NCI-H510A (cell line): ENCODE results near the gene KERA.
"Not testable (repeated sequence)": the region's sequence is repeated elsewhere in the genome, so short reads cannot be mapped to it uniquely, and the experiment has no call there.

Experiments
- DNase-seq: peaks from one replicate; lab custom pipeline; 2025; lab: John Stamatoyannopoulos, UW

KERA gene

GRCh38 chr12:91057368-91058165 lies at the start of gene KERA:
Gene KERA, minus strand, starts transcription at chr12:91058024. Its CDS starts 1,743 bp downstream, at chr12:91056281.
- DNase-seq, result no peak

DNA sequence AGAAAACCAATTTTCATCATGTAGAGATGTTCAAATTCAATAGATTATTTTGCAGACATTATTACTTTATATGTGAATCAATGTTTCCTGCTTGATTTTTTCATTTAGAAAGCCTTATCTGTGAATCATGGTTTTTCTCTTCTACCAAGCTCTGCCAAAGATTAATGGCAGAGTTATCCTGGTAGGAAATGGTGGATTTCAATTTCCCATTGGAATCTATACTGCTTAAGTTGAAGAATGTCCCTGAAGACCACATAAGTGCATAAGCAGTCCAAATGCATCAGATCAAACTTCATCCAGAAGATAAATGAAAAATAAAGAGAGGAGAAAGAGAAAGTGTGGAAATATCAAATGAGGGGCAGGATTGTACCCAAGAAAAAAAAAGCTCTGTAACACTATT lies 48.5 kb upstream of the KERA start:
- DNase-seq, result no peak

- DNase-seq, result no peak
These were observed 48.0 kb upstream of the KERA start for GRCh38 chr12:91105807-91106206.

GRCh38 chr12:91104812-91105466 lies 47.1 kb upstream of the KERA start:
- no peak for DNase-seq

GRCh38 chr12:91103624-91104023 lies 45.8 kb upstream of the KERA start:
- no peak for DNase-seq

GRCh38 chr12:91103101-91103500 lies 45.3 kb upstream of the KERA start:
- no peak for DNase-seq

- DNase-seq, result no peak
These were observed 43.1 kb upstream of the KERA start for GRCh38 chr12:91100906-91101305.

GRCh38 chr12:91099836-91100235 lies 42.0 kb upstream of the KERA start:
- no peak for DNase-seq

GRCh38 chr12:91099341-91099740 lies 41.5 kb upstream of the KERA start:
- DNase-seq, result no peak

DNA sequence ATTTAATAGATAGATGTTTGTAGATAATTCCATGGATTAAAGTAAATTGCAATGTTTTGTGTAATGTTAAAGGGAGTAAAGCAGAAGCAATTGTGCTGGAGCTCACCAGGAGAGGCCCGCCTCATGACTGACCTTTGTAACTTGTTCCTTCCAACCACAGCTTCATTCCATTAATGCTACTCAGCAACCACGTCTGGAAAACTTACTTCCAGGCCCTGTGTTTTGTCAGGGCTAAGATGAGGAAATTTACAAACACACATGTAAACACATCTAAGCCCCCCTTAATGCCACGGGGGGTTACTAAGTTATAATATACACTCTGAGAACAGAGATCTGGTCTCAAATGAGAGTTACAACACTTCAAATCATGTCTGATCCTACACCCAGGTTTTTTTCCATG lies 41.1 kb upstream of the KERA start:
- DNase-seq, result no peak

DNA sequence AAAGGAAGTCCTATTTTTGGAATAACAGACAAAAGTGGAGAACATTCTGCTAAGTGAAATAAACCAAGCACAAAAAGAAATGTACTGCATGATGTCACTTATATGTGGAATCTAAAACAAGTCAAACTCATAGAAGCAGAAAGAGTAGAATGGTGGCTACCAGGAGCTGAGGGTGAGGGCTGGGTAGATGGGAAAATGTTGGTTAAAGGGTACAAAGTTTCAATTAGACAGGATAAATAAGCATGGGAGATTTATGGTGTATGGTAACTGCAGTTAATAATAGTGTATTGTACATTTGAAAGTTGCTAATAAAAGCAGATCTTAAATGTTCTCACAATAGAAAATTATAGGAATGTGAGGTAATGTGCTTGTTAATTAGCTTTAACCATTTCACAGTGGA lies 40.6 kb upstream of the KERA start:
- DNase-seq, result no peak

- DNase-seq, result no peak
These were observed 37.1 kb upstream of the KERA start for GRCh38 chr12:91094957-91095356.

DNA sequence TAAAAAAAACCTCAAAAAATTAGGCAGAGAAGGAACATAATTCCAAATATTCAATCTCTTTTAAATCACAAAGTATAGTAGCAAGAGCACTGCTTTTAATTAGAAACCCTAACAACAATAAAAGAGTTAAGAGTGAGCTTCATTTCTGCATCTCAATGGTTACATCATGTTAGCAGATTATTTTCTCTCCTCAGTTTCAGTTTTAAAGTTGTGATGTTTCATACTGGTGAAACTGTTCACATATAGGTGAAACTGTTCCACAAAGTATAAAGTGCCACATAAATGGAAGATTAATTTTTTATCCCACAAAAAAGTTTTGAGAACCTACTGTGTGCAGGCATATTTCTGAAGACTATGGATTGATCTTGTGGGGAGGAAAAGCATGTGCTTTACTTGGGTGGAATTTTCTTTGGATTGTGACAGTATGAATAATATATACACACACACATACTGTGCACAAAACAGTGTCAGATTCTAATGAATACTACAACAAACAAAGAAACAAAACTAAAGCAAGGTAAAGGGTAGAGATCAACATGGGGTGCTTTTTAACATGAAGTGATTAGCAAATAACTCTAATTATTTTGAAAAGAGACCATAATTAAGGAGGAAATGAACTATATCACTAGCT lies 36.3 kb upstream of the KERA start:
- DNase-seq, result no peak

DNA sequence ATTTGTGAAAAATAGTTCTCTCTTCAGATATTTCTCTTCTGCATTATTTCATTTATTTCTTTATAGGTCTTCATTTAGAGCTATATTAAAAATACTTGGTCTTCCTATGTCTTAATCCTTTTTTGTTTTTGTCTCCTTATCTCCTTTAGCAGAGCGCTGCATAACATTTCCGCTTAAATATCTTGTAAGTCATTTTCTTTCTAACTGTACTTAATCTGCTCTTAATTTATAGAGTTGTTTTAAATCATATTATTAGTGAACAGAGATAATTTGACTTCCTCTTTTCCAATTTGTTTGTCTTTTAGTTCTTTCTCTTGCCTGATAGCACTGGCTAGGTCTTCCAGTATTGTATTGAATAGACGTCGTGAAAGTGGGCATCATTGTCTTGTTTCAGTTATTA lies 35.5 kb upstream of the KERA start:
- DNase-seq, result no peak

GRCh38 chr12:91091916-91092715 lies 34.3 kb upstream of the KERA start:
- DNase-seq, result no peak

DNA sequence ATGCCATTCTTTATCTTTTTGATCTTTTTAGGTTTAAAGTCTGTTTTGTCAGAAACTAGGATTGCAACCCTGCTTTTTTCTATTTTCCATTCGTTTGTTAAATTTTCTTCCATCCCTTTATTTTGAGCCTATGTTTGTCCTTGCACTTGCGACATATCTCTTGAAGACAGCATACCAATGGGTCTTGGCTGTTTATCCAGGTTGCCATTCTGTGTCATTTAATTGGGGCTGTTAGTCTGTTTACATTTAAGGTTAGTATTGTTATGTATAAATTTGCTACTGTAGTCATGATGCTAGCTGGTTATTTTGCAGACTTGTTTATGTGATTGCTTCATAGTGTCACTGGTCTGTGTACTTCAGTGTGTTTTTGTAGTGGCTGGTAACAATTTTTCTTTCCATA lies 32.1 kb upstream of the KERA start:
- DNase-seq, result not testable (repeated sequence)

DNA sequence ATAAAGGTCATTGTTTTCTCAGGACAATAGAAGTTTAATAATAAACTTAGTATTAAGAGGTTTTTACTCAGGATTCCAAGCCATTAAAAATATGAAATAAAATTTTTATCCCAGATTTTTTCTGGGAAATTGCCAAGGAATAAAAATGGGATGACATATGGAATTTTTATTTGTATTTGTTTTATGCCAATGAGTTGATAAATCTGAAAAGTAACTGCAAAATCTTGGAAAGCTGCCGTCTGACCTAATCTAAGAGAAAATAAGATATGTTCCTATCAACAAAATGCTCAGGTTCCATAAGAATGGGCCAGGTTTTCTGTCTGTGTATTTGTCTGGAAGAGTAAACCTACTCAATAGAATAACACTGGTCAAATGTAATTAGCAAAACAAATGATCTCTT lies 22.2 kb upstream of the KERA start:
- DNase-seq, result no peak

DNA sequence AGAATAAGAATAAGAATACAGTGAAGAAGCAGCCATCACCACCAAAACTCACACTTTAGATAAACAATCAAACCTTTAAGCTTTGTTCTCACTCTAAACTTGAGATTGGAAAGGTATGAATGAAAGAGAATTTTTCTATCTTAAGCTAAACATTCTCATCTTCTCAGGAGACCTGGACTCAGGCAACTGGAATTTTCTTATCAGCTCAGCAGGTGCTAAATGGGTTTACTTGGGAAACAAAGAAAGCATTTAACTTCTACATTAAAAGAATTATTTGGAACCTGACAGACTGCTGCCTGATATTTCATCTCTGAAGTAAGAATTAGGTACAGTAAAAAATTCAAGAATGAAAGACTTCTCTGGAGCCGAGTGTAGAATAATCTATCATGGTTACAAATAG lies 20.7 kb upstream of the KERA start:
- no peak for DNase-seq

- DNase-seq, result no peak
These were observed 19.6 kb upstream of the KERA start for GRCh38 chr12:91077228-91077954.

- no peak for DNase-seq
These were observed 17.0 kb upstream of the KERA start for GRCh38 chr12:91074851-91075250.

GRCh38 chr12:91074154-91074709 lies 16.4 kb upstream of the KERA start:
- no peak for DNase-seq
